Lower lobe of right lung (tissue), 2 donors: ENCODE data around the gene ABLIM3. TPM values are rescaled to one million over a fixed set of nuclear protein-coding genes. Genes with fewer than 3 reads are reported as not detected.

Experiments
- ATAC-seq, 2 donors: fragments of 200-7000 bp; cut with Tn5 transposase; one replicate each; pipeline ENCODE4 v1.9.1; 2020 to 2022; ENCODE audit warnings: mild to moderate bottlenecking in 2 of 2, moderate library complexity in 2 of 2
- DNase-seq: peaks from one replicate; pipeline ENCODE4 v3.0.0-alpha.2; 2020
- H3K27ac ChIP-seq: fragments of 200-600 bp; one replicate; pipeline ENCODE4 v1.8.0; 2022
- H3K27me3 ChIP-seq: fragments of 200-600 bp; one replicate; pipeline ENCODE4 v1.8.0; 2022; ENCODE audit warnings: low read depth
- H3K36me3 ChIP-seq: fragments of 200-600 bp; one replicate; pipeline ENCODE4 v1.8.0; 2022; ENCODE audit warnings: mild to moderate bottlenecking
- H3K4me1 ChIP-seq: fragments of 200-600 bp; one replicate; pipeline ENCODE4 v1.8.0; 2022
- H3K4me3 ChIP-seq: fragments of 200-600 bp; one replicate; pipeline ENCODE4 v1.8.0; 2022; ENCODE audit warnings: mild to moderate bottlenecking
- H3K9me3 ChIP-seq: fragments of 200-600 bp; one replicate; pipeline ENCODE4 v1.8.0; 2022
- CTCF ChIP-seq: fragments of 200-600 bp; IDR thresholded peaks from one replicate; pipeline ENCODE4 v1.8.0; 2022; ENCODE audit warnings: antibody characterized with exemption, mild to moderate bottlenecking
- intact Hi-C: fragments of 100-400 bp; cut with DNase I; formaldehyde crosslinking; loops from one replicate; pipeline ENCODE4 v1.11.0; 2022
- total RNA-seq: library from RNA; stranded (reverse); fragmentation: NEBNext Ultra II Directional; extraction: Animal tissue kit (Norgen Biotek cat#: 25700); gene quantifications from one replicate; pipeline ENCODE4 v1.2.1, GENCODE V29; 2021
- donor health status: DM: no; HTN: yes; CAD: no; lungs with severe emphysema.

Gene ABLIM3
- total RNA-seq, 1 donor from 2014 or later = 26.7 TPM

GRCh38 chr5:149166128-149166527 lies 24.8 kb downstream of the ABLIM3 start:
- TF ChIP-seq CTCF = no peak
- no peaks in the 10 kb centered on the region for H3K36me3 ChIP-seq
- ATAC-seq (no peak), DNase-seq (no peak)
- H3K27me3 ChIP-seq = no peaks in the 10 kb centered on the region
- no peaks in the 10 kb centered on the region for H3K9me3 ChIP-seq
- no peak overlapping the region for H3K4me3 ChIP-seq
- intact Hi-C loops = no loop called here
- peaks cover 13% of the 10 kb centered on the region for H3K4me1 ChIP-seq
- no peak overlapping the region for H3K27ac ChIP-seq

- no peak for DNase-seq
- Histone ChIP-seq H3K36me3 (no peaks in the 10 kb centered on the region), H3K4me3 (no peak overlapping the region), H3K27ac (no peak overlapping the region), H3K9me3 (no peaks in the 10 kb centered on the region), H3K4me1 (peaks cover 7% of the 10 kb centered on the region), H3K27me3 (no peaks in the 10 kb centered on the region)
- intact Hi-C loops = no loop called here
- TF ChIP-seq CTCF = no peak
- no peak for ATAC-seq
Measured at GRCh38 chr5:149166591-149167100, 25.4 kb downstream of the ABLIM3 start.

GRCh38 chr5:149168276-149168906 lies 27.1 kb downstream of the ABLIM3 start:
- no peak overlapping the region for H3K4me3 ChIP-seq
- no peak for TF ChIP-seq CTCF
- DNase-seq (no peak), ATAC-seq (no peak)
- no peaks in the 10 kb centered on the region for H3K36me3 ChIP-seq
- no peak overlapping the region for H3K27ac ChIP-seq
- H3K27me3 ChIP-seq = no peaks in the 10 kb centered on the region
- peaks cover 9% of the 10 kb centered on the region for H3K4me1 ChIP-seq
- intact Hi-C loops = no loop called here
- no peaks in the 10 kb centered on the region for H3K9me3 ChIP-seq

GRCh38 chr5:149170299-149170698 lies 29.0 kb downstream of the ABLIM3 start:
- Histone ChIP-seq H3K36me3 (no peaks in the 10 kb centered on the region), H3K9me3 (no peaks in the 10 kb centered on the region), H3K4me1 (peaks cover 26% of the 10 kb centered on the region), H3K27ac (no peak overlapping the region), H3K27me3 (no peaks in the 10 kb centered on the region), H3K4me3 (no peak overlapping the region)
- intact Hi-C loops = no loop called here
- no peak for DNase-seq
- no peak for ATAC-seq
- no peak for TF ChIP-seq CTCF

GRCh38 chr5:149172261-149172660 lies 31.0 kb downstream of the ABLIM3 start:
- no peak overlapping the region for H3K4me3 ChIP-seq
- no peak overlapping the region for H3K27ac ChIP-seq
- no peaks in the 10 kb centered on the region for H3K36me3 ChIP-seq
- no peaks in the 10 kb centered on the region for H3K27me3 ChIP-seq
- no peak for TF ChIP-seq CTCF
- DNase-seq (no peak), ATAC-seq (no peak)
- peaks cover 37% of the 10 kb centered on the region for H3K4me1 ChIP-seq
- intact Hi-C loops = no loop called here
- H3K9me3 ChIP-seq = no peaks in the 10 kb centered on the region
